Measurements from ENCODE around the gene CBY2.

DNA sequence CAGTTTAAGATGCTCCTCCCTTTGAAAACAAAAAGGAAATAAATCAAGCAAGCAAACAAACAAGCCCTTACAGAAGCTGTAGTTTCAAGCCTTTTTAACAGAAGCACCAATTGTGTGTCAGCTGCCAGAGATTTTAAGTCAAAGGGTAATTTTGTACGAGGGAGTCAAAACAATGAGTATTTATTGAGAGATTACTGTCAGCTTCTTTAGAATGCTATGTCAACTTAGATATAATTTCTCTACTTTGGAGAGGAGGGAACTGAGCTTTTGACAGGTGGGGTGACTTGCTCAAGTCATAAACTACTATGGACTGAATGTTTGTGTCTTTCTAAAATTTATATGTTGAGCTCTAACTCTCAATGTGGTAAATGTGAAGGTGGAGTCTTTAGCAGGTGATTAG is 10.5 kb upstream of the CBY2 start:
- TF ChIP-seq POLR2A (IDR thresholded peaks at IDR 0.05) (no peak), POLR2AphosphoS5 (IDR thresholded peaks at IDR 0.05) (no peak)
- TF ChIP-seq, protein P1, sequence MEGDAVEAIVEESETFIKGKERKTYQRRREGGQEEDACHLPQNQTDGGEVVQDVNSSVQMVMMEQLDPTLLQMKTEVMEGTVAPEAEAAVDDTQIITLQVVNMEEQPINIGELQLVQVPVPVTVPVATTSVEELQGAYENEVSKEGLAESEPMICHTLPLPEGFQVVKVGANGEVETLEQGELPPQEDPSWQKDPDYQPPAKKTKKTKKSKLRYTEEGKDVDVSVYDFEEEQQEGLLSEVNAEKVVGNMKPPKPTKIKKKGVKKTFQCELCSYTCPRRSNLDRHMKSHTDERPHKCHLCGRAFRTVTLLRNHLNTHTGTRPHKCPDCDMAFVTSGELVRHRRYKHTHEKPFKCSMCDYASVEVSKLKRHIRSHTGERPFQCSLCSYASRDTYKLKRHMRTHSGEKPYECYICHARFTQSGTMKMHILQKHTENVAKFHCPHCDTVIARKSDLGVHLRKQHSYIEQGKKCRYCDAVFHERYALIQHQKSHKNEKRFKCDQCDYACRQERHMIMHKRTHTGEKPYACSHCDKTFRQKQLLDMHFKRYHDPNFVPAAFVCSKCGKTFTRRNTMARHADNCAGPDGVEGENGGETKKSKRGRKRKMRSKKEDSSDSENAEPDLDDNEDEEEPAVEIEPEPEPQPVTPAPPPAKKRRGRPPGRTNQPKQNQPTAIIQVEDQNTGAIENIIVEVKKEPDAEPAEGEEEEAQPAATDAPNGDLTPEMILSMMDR (IDR thresholded peaks at IDR 0.05): no peak
